Prostate gland (tissue), 2 donors: ENCODE data around the gene LIN28B.

Source experiments
- POLR2A ChIP-seq: fragments of 450-650 bp; IDR thresholded peaks from one replicate; pipeline ENCODE4 v1.6.1; 2016; ENCODE audit warnings: antibody characterized with exemption, mild to moderate bottlenecking
- TF ChIP-seq, protein P1 (sequence below), 4 experiments: fragments of 200-600 bp in 2 of 4; fragments of 450-650 bp in 2 of 4; sonication (generic) in 2 of 4; IDR thresholded peaks; 1 replicate in 3 of 4; 2 replicates in 1 of 4; pipeline ENCODE4 v1.5.1; 2016 to 2019; ENCODE audit warnings: antibody characterized with exemption in 4 of 4, mild to moderate bottlenecking in 2 of 4, moderate library complexity in 2 of 4

DNA sequence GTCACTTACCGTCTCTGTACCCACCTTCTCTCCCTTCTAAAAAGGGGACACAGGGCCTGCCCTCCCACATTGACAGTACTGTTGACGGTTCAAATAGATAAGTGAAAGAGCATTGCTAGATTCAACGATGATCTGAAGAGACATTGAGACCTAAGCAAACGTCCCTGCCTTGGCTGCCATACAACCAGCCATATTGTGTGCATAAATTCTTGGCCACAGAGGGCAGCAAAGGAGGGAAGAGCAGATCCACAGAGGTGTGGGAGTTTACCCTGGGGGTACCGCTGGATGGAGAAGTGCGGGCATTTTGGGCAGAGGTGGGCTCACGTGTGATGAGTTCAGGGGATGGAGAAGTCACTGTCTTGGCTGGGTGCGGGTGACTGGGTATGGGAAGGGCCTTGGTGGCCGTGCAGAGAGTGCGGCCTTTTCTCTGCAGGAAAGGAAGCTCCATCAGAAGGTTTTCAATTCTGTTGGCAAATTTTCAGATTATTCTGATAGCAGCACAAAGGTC is 137.3 kb downstream of the LIN28B start:
- TF ChIP-seq, protein P1, sequence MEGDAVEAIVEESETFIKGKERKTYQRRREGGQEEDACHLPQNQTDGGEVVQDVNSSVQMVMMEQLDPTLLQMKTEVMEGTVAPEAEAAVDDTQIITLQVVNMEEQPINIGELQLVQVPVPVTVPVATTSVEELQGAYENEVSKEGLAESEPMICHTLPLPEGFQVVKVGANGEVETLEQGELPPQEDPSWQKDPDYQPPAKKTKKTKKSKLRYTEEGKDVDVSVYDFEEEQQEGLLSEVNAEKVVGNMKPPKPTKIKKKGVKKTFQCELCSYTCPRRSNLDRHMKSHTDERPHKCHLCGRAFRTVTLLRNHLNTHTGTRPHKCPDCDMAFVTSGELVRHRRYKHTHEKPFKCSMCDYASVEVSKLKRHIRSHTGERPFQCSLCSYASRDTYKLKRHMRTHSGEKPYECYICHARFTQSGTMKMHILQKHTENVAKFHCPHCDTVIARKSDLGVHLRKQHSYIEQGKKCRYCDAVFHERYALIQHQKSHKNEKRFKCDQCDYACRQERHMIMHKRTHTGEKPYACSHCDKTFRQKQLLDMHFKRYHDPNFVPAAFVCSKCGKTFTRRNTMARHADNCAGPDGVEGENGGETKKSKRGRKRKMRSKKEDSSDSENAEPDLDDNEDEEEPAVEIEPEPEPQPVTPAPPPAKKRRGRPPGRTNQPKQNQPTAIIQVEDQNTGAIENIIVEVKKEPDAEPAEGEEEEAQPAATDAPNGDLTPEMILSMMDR (IDR thresholded peaks at IDR 0.05), result no peak
- TF ChIP-seq POLR2A, result no peak
